ENCODE measurements around the gene KIDINS220. TPM values are rescaled to one million over a fixed set of nuclear protein-coding genes. Genes with fewer than 3 reads are reported as not detected.

The KIDINS220 gene
- polyA plus RNA-seq, 2 of the 4 experiments (the other 2 are of a cell fraction) = 16.4 to 45.9 TPM

GRCh38 chr2:8803658-8804379 is 33.6 kb downstream of the KIDINS220 start (continued):
- TF ChIP-seq CEBPB (IDR thresholded peaks at IDR 0.05) = peak in 1 of 2 experiments; percentile 57; a peak in 1 of 4 replicates
- peak in 1 of 2 experiments; percentile 56; a peak in 1 of 5 replicates for TF ChIP-seq JUN (IDR thresholded peaks at IDR 0.05)
- TF ChIP-seq TFCP2L1 (CRISPR knock-in tag; IDR thresholded peaks at IDR 0.05) = no peak
- no peak for TF ChIP-seq POLR2A (IDR thresholded peaks at IDR 0.05; ENCODE audit: low read length)
- no peak for TF ChIP-seq HEYL (CRISPR knock-in tag; IDR thresholded peaks at IDR 0.05)
- TF ChIP-seq RNF2 (IDR thresholded peaks at IDR 0.05; ENCODE audit: borderline replicate concordance, low read depth) = no peak
- TF ChIP-seq EHF (CRISPR knock-in tag; IDR thresholded peaks at IDR 0.05) = no peak
- TF ChIP-seq FOXS1 (CRISPR knock-in tag; IDR thresholded peaks at IDR 0.05) = no peak
- no peak for TF ChIP-seq RFX5 (IDR thresholded peaks at IDR 0.05)
- peak; percentile 75 for TF ChIP-seq MAFK (IDR thresholded peaks at IDR 0.05; ENCODE audit: partially characterized antibody)
- TF ChIP-seq FOSL2 (IDR thresholded peaks at IDR 0.05) = peak; percentile 73; the same call in 1 of the 2 replicates
- TF ChIP-seq FOSL2 (CRISPR knock-in tag; IDR thresholded peaks at IDR 0.05) = peak; percentile 81

GRCh38 chr2:8802741-8803140 is 34.7 kb downstream of the KIDINS220 start:
- no peak for FAIRE-seq
- WGBS (ENCODE audit: missing lambda C conversion rate) = 89% methylated on average over 3 of the region's 3 CpGs

GRCh38 chr2:8800821-8801220 is 36.6 kb downstream of the KIDINS220 start:
- CTCF ChIA-PET = interaction anchor here (1.2 kb wide), 1 partner anchor 1682 kb away, joined by 3 read pairs; no protein-coding TSS in a partner anchor
- TF ChIP-seq FOXS1 (CRISPR knock-in tag; IDR thresholded peaks at IDR 0.05) (no peak), REST (IDR thresholded peaks at IDR 0.05) (no peak), NR3C1 (IDR thresholded peaks at IDR 0.05) (no peak), MAFK (IDR thresholded peaks at IDR 0.05; ENCODE audit: partially characterized antibody) (no peak), HOXB5 (CRISPR knock-in tag; IDR thresholded peaks at IDR 0.05) (no peak), FOSL2 (IDR thresholded peaks at IDR 0.05) (no peak), FOSL2 (CRISPR knock-in tag; IDR thresholded peaks at IDR 0.05) (no peak), PBX3 (IDR thresholded peaks at IDR 0.05) (no peak), ATOH8 (CRISPR knock-in tag; IDR thresholded peaks at IDR 0.05; ENCODE audit: low read depth) (no peak), ZSCAN20 (CRISPR knock-in tag; IDR thresholded peaks at IDR 0.05) (no peak), CEBPB (IDR thresholded peaks at IDR 0.05) (no peak), GATA3 (IDR thresholded peaks at IDR 0.05; ENCODE audit: borderline replicate concordance) (no peak), HEYL (CRISPR knock-in tag; IDR thresholded peaks at IDR 0.05) (no peak), EHF (CRISPR knock-in tag; IDR thresholded peaks at IDR 0.05) (no peak), JUN (IDR thresholded peaks at IDR 0.05) (no peak), FOSB (CRISPR knock-in tag; IDR thresholded peaks at IDR 0.05) (no peak), BHLHE40 (IDR thresholded peaks at IDR 0.05; ENCODE audit: low read depth, low read length) (no peak), RCOR1 (IDR thresholded peaks at IDR 0.05; ENCODE audit: low read depth, low read length) (no peak)

More at GRCh38 chr2:8802741-8803140, 34.7 kb downstream of the KIDINS220 start:
- Histone ChIP-seq H3K4me3 (no peak overlapping the region), H3K27ac (no peak overlapping the region), H3K4me2 (no peak overlapping the region), H3K4me1 (peaks cover 20% of the 10 kb centered on the region), H3K9me3 (no peaks in the 10 kb centered on the region)
- no peak for DNase-seq (ENCODE audit: low read depth in 1 of 2, low spot score in 1 of 2)
- POLR2A ChIA-PET = no interaction called here
- TF ChIP-seq RFX5 (IDR thresholded peaks at IDR 0.05) = no peak
- no peak for TF ChIP-seq CEBPB (IDR thresholded peaks at IDR 0.05)
- TF ChIP-seq E2F6 (IDR thresholded peaks at IDR 0.05; ENCODE audit: borderline replicate concordance, low read depth) = no peak
- TF ChIP-seq MAZ (IDR thresholded peaks at IDR 0.05; ENCODE audit: borderline replicate concordance, low read depth, low read length) = no peak
- no peak for TF ChIP-seq ATOH8 (CRISPR knock-in tag; IDR thresholded peaks at IDR 0.05; ENCODE audit: low read depth)
- CTCF ChIA-PET = interaction anchor here (1.9 kb wide), 1 partner anchor 9 kb away, joined by 8 read pairs; no protein-coding TSS in a partner anchor
- ATAC-seq = no peak

More at GRCh38 chr2:8800821-8801220, 36.6 kb downstream of the KIDINS220 start:
- no peak for DNase-seq (ENCODE audit: low read depth in 1 of 2, low spot score in 1 of 2)
- ATAC-seq = no peak
- no peaks in the 10 kb centered on the region for H3K9me3 ChIP-seq
- POLR2A ChIA-PET = no interaction called here
- no peak overlapping the region for H3K4me3 ChIP-seq
- peaks cover 20% of the 10 kb centered on the region for H3K4me1 ChIP-seq
- 90% methylated on average over 4 of the region's 4 CpGs for WGBS (ENCODE audit: missing lambda C conversion rate)
- no peak overlapping the region for H3K27ac ChIP-seq
- H3K4me2 ChIP-seq = no peak overlapping the region
- no peak for FAIRE-seq
